Measurements from ENCODE around the gene PIEZO1.
"Not testable (repeated sequence)": the region's sequence is repeated elsewhere in the genome, so short reads cannot be mapped to it uniquely, and the experiment has no call there.

Gene PIEZO1

GRCh38 chr16:88781140-88782077 is 3.6 kb downstream of the PIEZO1 start:
- DNase-seq = no peak

DNA sequence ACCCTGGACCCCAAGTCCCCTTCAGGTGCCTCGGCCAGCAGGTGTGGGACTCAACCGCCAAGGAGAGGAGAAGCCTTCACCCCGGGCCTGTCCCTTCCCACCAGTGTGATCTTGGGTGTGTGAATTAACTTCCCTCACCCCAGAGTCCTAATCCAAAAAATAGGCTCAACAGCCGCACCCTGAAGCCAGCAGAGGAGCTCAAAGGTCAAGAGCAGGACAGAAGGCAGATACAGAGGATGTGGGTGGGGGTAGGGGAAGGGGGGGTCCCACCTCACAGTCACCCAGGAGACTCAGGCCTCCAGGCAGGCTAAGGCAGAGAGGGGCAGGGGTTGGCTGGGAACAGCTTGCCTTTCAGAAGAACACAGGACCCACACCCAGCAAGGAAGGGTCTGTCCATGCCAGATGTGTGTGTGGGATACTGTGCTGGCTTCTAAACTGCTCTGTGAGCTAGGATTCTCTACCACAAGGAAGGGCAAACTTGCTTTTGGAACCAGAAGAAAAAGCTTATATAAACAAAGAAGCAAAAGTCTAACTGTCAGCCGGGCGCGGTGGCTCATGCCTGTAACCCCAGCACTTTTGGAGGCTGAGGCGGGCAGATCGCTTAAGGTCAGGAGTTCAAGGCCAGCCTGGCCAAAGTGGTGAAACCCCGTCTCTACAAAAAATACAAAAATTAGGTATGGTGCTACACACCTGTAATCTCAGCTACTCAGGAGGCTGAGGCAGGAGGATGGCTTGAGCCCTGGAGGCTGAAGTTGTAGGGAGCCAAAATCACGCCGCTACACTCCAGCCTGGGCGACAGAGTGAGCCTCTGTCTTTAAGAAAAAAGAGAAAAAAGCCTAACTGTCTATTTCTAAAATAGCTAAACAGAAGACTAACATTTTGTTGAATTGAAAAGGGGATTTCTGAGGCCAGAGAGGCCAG is 4.6 kb downstream of the PIEZO1 start:
- DNase-seq = no peak

- no peak for DNase-seq
These were observed 5.4 kb downstream of the PIEZO1 start for GRCh38 chr16:88779406-88780141.

- no peak for DNase-seq
These were observed 6.4 kb downstream of the PIEZO1 start for GRCh38 chr16:88778541-88779065.

- no peak for DNase-seq
These were observed 6.8 kb downstream of the PIEZO1 start for GRCh38 chr16:88778271-88778525.

- DNase-seq = no peak
These were observed 7.3 kb downstream of the PIEZO1 start for GRCh38 chr16:88777471-88778270.

- DNase-seq = no peak
These were observed 9.2 kb downstream of the PIEZO1 start for GRCh38 chr16:88775825-88776224.

DNA sequence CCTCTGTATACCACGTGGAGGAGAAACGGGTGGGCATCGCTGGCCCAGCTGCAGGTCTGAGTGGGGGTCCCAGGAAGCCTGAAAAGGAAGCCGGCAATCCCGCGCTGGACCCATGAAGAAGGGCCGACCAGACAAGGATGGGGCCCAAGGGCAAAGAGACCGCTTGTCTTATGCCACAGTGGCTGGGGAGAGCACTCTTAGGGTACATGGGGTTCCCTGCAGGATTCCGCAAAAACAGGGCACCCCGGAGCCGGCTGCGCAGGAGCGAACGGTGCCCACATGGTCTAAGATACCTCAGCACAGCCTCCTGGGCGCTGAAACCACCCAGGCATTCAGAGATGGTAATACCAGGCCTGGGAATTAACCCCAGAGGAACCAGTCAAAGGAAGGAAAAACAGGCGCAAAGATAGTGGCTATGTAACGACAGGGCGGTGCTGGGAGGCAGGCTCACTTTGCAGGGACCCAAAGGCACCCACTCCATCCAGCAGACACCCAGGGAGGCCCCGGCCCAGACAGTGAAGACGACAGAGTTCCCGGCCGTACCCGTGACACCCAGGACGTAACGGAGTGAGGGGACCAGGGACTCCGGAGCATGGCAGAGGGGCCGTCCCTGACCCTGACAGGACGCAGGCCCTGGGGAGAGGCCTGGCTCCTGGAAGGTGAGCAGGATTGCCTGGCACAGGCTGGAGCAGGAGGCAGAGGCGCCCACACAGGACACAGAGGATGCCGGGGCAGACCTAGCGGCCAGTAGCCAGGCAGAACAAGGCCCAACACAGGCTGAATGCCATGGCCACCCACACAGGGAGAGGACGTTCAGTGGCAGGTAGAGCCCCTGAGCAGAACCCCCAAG is 10.3 kb downstream of the PIEZO1 start:
- DNase-seq = no peak

- peak; percentile 85 for DNase-seq
These were observed 11.2 kb downstream of the PIEZO1 start for GRCh38 chr16:88773812-88774291.

DNA sequence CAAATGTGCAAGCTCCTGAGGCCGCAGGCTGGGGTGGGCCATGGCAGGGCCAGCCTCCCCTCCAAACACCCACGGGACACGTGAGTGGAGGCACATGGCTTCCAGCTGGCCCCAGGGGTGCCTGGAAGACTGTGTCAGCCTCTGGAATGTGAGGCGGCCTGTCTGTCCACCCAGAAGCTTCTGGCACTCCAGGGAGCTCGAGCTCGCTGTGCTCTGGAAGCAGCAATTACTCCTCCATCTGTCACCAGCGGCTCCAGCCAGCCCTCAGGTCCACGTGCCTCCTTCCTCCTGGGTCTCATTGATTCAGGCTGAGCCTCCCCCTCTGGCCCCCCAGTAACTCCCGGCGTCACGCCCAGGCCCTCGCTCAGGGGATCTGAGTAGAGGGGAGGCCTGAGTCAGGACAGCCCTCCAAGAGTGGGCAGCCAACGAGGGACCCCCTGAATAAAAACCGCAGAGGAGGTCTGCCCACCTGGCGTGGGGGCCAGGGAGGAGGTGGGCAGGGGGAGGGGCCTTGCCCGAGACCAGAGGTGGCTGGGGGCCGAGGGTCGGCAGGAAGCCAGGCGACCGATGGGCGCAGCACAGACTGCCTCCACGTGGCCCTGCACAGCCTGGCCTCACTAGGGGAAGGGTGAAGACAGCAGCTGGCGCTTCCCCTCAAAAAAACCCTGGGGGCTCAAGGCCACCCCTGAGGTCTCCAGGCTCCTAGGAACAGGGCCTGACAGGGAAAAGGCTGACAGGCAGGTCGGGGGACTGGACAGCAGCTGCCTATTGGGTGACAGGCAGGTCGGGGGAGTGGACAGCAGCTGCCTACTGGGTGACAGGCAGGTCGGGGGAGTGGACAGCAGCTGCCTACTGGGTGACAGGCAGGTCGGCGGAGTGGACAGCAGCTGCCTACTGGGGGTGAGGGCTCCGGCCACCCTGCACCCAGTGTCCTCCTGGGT is 11.9 kb downstream of the PIEZO1 start:
- peak; percentile 91 for DNase-seq

DNA sequence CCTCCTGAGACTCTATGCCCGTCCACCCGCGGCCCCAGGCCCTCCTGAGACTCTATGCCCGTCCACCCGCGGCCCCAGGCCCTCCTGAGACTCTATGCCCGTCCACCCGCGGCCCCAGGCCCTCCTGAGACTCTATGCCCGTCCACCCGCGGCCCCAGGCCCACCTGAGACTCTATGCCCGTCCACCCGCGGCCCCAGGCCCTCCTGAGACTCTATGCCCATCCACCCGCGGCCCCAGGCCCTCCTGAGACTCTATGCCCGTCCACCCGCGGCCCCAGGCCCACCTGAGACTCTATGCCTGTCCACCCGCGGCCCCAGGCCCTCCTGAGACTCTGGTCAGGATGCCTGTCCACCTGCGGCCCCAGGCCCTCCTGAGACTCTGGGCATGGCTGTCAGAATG is 13.2 kb downstream of the PIEZO1 start:
- not testable (repeated sequence) for DNase-seq

DNA sequence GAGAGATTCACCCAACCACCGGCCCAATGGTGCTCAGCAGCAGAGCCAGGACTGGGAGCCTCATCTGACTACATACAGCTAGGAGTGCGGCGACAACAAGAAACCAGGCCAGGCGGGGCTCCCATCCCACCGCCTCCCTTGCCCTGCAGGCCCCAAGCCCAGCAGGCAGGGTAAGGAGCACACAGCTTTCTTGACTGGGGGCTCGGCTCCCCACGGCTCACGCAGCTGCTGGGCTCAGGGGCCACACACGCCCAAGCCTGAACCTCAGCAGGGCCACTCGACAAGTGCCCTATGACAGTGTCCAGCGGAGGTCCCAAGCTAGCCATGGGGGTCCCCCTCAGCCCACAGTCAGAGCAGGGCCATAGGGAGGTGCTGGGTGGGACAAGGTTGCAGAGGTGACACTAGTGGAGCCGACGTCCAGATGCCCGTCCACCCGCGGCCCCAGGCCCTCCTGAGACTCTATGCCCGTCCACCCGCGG is 13.7 kb downstream of the PIEZO1 start:
- DNase-seq = no peak

DNA sequence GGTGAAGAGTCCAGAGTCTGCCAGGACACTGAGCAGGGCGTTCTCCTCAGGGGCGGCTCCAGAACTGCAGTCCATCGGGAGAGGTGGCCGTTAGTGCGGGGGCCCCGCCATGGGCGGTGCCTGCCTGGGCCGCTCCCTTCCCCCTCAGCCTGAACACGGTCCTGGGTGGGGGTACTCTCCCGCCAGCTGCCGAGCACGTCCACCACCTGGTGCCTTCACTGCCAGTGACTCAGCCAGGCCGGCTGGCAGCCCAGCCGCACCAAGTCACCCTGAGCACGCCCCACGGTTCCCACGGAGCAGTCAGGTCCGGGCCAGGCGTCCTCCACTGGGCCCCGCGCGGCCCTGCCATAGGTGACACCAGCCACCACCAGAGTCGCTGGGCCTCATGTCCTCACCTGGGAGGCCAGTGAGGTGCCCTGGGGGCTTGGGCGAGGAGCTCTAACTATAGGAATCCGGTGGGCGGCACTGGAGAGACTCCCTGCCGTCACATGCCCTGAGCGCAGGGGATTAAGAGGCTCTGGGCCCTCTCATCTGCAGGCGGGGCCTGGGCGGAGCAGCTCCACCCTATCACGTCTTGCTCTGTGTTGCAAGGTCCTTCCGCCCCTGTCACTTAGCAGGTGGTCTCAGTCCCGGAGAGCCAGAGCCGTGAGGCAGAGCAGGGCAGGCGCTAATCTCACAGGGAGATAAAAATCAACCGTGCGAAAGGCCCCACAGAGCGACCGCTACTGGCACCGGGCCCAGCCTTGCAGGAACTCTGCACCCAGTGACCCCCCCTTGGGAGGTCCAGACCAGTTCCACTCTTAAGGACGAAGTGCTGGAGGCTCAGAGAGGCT is 14.3 kb downstream of the PIEZO1 start:
- DNase-seq = peak; percentile 88

DNA sequence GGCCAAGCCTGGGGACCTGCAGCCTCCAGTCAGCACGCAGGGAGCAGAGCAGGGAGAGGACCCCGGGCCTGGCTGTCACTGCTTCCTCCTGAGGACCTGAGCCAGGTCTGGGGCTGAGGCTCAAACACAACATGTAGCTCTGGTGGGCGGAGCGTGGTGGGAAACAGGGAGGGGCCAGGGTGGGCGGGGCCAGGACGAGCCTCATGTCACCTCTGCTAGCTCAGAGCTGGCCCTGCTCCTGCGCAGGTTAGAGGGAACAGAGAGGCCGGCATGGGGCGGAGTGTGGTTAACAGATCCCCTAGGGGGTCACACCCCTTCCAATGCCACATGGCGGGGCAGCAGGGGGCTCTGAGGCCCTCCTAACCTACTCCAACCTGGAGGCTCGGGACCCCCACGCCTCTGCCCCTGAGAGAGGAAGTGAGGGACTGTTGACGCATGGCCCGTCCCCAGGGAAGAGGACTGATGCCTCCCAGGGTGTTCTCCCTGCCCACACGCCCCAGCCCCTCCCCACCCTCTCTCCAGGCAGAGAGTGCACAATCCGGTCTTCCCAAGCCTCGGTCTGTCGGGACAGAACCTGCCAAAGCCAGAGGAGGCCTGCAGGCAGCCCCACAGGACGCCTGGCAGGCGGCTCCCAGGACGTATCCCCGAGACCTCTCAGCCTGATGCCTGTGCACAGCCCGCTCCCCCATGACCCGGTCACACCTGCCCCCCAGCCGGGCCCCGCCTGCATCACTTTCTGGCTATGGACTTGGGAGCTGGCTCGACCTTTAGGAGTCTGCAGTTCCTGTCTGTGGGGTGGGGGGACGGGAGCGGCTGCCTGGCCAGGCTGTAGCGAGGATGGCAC is 15.2 kb downstream of the PIEZO1 start:
- DNase-seq = no peak

- peak; percentile 43 for DNase-seq
These were observed 16.8 kb downstream of the PIEZO1 start for GRCh38 chr16:88768071-88768783.

DNA sequence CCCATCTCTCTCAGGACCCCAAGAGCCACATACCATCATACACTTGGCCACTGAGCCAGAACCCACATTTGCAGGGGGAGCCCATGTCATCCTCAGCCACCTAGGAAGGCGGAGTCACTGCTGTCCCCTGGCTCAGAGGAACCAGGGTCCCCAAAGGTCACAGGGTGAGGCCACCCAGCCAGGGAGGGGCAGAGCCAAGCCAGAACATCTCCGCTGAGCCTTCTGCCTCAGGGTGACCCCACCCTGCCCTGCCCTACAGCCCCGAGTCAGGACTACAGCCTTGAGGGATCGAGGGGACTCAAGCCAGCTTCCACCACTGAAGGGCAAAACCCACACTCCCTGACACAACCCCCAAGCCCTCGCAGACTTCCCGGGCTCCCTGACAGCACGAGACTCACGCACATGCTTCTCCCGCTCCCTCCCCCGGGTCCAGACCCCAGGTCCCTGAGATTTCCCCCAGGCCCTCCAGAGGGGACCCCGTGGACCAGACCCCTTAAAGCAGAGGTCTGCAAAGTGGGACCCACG is 17.4 kb downstream of the PIEZO1 start:
- DNase-seq = no peak

DNA sequence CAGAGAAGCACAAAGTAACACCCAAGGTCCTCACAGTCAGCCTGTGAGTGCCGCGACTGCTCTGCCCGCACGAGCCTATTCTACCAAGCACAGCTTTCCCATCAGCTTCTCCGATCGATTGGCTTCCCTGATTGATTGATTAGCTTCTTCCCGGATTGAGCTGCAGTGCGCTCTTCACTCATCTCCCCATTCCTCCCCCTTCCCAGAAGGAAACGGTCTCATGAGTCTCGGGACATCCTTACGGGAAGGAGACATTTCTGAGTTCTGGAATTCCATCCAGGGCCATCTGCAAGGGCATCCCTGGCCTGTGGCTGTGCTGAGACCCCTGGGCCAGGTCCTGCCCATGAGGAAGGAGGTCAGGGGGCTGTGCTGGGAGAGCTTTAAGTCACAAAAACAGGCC is 18.0 kb downstream of the PIEZO1 start:
- no peak for DNase-seq

Measured in HCEC 1CT (cell line).